Epithelial cell of esophagus (primary cell): ENCODE measurements around the gene PRDM16.

Source experiments
- DNase-seq: peaks from one replicate; pipeline ENCODE4 v3.0.0; 2010; ENCODE audit warnings: low read depth
- H3K4me3 ChIP-seq: 2 replicates; pipeline ENCODE4 v1.5.1; 2011; ENCODE audit warnings: mild to moderate bottlenecking, low read length, control low read depth
- CTCF ChIP-seq: IDR thresholded peaks from 2 replicates; pipeline ENCODE4 v1.5.1; 2011; ENCODE audit warnings: low read depth, mild to moderate bottlenecking, low read length, control low read depth, inconsistent platforms; ENCODE audit not compliant: insufficient read depth; ENCODE audit errors: missing control alignments

The PRDM16 gene

GRCh38 chr1:3033040-3033789, 35.8 kb upstream of the PRDM16 start:
- H3K4me3 ChIP-seq, result no peak overlapping the region
- DNase-seq, result no peak
- TF ChIP-seq CTCF, result no peak

DNA sequence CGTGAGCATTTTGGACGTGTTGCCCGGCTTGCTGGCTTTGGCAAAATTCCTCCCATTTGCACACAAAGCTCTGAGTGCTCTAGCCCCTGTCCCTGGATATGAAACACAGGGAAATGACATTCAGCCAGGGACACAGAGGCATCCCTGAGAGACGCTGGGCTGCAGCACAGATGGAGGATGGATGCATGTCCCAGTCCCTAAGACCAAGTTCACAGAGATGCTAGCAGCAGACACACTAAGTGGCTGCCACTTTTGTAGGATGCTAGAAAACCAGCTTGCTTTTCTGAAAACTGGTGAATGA, 35.3 kb upstream of the PRDM16 start:
- no peak for DNase-seq
- no peak for TF ChIP-seq CTCF
- H3K4me3 ChIP-seq, result no peak overlapping the region

DNA sequence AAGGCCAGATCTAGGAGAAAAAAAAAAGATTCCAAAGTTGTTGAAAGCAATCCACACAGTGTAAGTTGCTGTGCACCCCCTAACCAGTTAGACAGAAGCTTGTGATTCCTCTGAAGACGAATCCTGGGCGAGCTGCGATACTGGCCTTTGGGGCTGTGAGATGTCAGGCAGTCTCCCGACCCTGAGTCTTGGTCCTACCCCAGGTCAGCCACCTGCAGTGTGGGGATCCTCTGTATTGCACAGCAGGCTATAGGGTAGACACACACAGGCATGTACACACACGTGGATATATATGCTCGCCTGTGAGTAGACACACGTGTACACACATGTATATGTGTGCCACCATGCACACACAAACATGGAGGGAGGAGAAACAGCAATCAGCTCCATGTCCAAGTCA, 34.8 kb upstream of the PRDM16 start:
- DNase-seq, result no peak
- no peak for TF ChIP-seq CTCF
- H3K4me3 ChIP-seq, result no peak overlapping the region

DNA sequence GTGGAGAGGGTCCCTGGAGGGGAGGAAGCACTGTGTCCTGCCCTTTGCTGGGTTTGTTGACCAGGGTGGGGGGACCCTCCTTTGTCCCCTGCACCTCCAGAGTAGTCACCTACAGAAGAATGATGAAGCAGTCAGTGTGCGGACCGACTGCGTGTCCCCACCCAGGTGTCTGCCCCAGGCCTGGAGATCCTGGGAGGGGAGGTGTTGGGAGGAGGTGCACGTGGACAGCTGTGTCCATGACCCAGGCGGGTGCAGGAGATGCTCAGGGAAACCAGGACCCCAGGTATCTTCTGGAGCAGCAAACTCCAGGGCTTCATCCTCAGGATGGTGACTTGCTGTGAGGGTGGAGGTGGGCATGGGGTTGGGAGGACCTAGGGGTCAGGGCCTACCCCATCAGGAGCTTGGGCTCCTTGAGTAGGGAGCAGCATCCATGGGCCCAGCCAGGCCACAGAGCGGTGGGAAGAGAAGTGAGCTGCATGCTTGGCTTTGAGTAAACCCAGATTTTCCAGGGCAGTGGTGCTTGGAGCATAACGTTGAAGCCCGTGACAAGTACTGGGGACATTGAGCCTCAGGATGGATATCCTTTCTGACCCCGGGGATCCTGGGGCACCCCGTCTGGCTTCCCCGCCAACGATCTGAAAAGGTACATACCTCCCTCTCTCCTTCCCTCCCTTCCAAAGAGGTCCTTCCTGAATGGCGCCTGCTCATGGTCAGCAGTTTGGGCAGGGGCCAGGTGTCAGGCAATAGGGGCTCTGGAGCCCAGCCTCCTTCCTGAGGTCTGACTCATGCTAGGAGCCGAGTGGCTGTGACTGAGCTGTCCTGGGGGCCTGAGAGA, 34.1 kb upstream of the PRDM16 start:
- no peak for TF ChIP-seq CTCF
- no peak for DNase-seq
- no peak overlapping the region for H3K4me3 ChIP-seq

DNA sequence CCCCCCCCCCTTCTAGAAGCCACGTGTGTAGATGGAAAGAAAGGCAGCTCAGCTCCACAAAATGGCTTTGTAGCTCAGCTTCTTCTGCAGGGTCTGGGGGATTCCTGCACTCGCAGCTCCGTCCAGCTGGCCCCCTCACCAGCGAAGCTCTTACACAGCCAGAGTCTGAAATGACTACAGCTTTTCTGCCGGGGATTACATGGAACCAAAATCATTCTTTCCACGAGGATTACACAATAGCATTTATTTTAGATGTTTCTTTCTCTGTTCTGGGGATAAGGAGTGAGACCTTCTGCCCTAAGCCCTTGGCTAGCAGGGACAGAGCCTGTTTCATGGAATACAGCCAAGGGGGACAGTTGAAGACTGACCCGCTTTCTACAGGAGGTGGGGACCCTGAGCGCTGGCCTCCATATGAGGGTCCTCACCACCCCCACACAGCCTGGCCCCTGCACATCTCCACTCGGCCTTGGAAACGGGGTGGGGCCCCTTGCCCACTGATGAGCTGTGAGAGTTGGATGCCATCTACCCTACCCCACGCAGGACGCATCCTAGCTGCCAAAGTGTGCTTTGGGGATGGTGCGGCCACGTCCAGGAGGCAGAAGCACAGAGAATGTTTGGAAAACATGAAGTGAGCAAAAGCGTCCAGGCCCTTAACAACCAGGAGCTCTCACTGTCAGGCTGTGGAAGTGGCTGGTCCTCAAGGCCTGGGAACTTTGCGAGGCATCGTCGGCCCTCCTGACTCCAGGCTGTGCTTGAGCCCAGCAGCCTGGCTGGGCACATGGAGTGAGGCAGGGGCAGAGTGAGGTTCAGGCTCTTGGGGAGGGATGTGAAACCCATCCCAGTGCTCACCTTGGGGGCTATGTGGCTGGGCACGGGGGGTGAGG, 33.2 kb upstream of the PRDM16 start:
- no peak overlapping the region for H3K4me3 ChIP-seq
- no peak for TF ChIP-seq CTCF
- no peak for DNase-seq

- DNase-seq, result no peak
- no peak for TF ChIP-seq CTCF
- no peak overlapping the region for H3K4me3 ChIP-seq
These were observed 32.3 kb upstream of the PRDM16 start for GRCh38 chr1:3036447-3037280.
